Keratinocyte (primary cell): ENCODE measurements around the gene INO80.

Source experiments
- EZH2 ChIP-seq: IDR thresholded peaks from one replicate; pipeline ENCODE4 v1.6.1; 2012; ENCODE audit warnings: inconsistent platforms, mild to moderate bottlenecking, low read length, moderate library complexity
- TF ChIP-seq, protein P1 (sequence below), 3 experiments: IDR thresholded peaks in 1 of 3; conservative IDR thresholded peaks in 1 of 3; optimal IDR thresholded peaks in 1 of 3; 2 replicates in 2 of 3; 3 replicates in 1 of 3; pipeline versions ENCODE3 to v1.5.1; 2011; ENCODE audit warnings: low read length in 3 of 3, mild to moderate bottlenecking in 3 of 3, moderate library complexity in 2 of 3, control low read depth in 1 of 3, inconsistent platforms in 1 of 3; ENCODE audit not compliant: insufficient read depth in 2 of 3; ENCODE audit errors: extremely low read depth in 1 of 3

GRCh38 chr15:41125931-41126642 is 10.0 kb upstream of the INO80 start:
- TF ChIP-seq, protein P1, sequence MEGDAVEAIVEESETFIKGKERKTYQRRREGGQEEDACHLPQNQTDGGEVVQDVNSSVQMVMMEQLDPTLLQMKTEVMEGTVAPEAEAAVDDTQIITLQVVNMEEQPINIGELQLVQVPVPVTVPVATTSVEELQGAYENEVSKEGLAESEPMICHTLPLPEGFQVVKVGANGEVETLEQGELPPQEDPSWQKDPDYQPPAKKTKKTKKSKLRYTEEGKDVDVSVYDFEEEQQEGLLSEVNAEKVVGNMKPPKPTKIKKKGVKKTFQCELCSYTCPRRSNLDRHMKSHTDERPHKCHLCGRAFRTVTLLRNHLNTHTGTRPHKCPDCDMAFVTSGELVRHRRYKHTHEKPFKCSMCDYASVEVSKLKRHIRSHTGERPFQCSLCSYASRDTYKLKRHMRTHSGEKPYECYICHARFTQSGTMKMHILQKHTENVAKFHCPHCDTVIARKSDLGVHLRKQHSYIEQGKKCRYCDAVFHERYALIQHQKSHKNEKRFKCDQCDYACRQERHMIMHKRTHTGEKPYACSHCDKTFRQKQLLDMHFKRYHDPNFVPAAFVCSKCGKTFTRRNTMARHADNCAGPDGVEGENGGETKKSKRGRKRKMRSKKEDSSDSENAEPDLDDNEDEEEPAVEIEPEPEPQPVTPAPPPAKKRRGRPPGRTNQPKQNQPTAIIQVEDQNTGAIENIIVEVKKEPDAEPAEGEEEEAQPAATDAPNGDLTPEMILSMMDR (optimal IDR thresholded peaks at IDR 0.05 in 1 of 3, IDR thresholded peaks at IDR 0.05 in 1 of 3, conservative IDR thresholded peaks at IDR 0.05 in 1 of 3; ENCODE audit: extremely low read depth in 1 of 3, insufficient read depth in 2 of 3, low read length in 3 of 3): no peak
- TF ChIP-seq EZH2: no peak
